Naive thymus-derived CD4-positive, alpha-beta T cell (primary cell): ENCODE results near the gene AKAP6. TPM values are rescaled to one million over a fixed set of nuclear protein-coding genes. Genes with fewer than 3 reads are reported as not detected.

Experiments
- ATAC-seq: fragments of 150-1000 bp; cut with Tn5 transposase; 2 replicates; pipeline ENCODE4 v1.10.0; 2021; ENCODE audit warnings: mild to moderate bottlenecking, moderate library complexity
- CTCF ChIA-PET: fragments of 350-600 bp; sonication (Branson Sonifier 250); formaldehyde crosslinking; loops from one replicate; lab custom pipeline; 2021; ENCODE audit warnings: antibody characterized with exemption; lab: Charles Lee
- POLR2A ChIA-PET: fragments of 350-600 bp; sonication (Branson Sonifier 250); formaldehyde crosslinking; loops from one replicate; lab custom pipeline; 2021; ENCODE audit warnings: antibody characterized with exemption, inconsistent platforms; lab: Charles Lee
- DNase-seq, 9 donors: peaks; one replicate each; pipeline versions ENCODE4 v3.0.0 to v3.0.0-alpha.2; 2020 to 2022; ENCODE audit warnings: mixed read lengths in 1 of 9
- H3K27ac ChIP-seq: one replicate; pipeline ENCODE4 v1.7.0; 2013; ENCODE audit warnings: mild to moderate bottlenecking, low read depth, low read length, moderate library complexity
- H3K27me3 ChIP-seq, 2 donors: one replicate each; pipeline ENCODE4 v1.7.0; 2013; ENCODE audit warnings: low read length in 2 of 2, mild to moderate bottlenecking in 2 of 2, moderate library complexity in 2 of 2; ENCODE audit not compliant: control insufficient read depth in 2 of 2, insufficient read depth in 2 of 2
- H3K36me3 ChIP-seq, 3 experiments: 1 replicate in 2 of 3; 2 replicates in 1 of 3; pipeline ENCODE4 v1.7.0; 2013; ENCODE audit warnings: low read length in 3 of 3, mild to moderate bottlenecking in 3 of 3, moderate library complexity in 1 of 3; ENCODE audit not compliant: insufficient read depth in 3 of 3, control insufficient read depth in 2 of 3
- H3K4me1 ChIP-seq, 2 donors: one replicate each; pipeline ENCODE4 v1.7.0; 2013; ENCODE audit warnings: low read length in 2 of 2, mild to moderate bottlenecking in 2 of 2, moderate library complexity in 1 of 2; ENCODE audit not compliant: control insufficient read depth in 2 of 2, insufficient read depth in 2 of 2
- H3K4me3 ChIP-seq: 2 replicates; pipeline ENCODE4 v1.7.0; 2013; ENCODE audit warnings: mild to moderate bottlenecking, low read length
- H3K9me3 ChIP-seq, 3 experiments: 1 replicate in 2 of 3; 2 replicates in 1 of 3; pipeline ENCODE4 v1.7.0; 2013; ENCODE audit warnings: low read length in 3 of 3; ENCODE audit not compliant: control insufficient read depth in 2 of 3
- H3K27ac Mint-ChIP-seq, 9 donors: one replicate each; pipeline ENCODE4 v1.8.0; 2020 to 2022; ENCODE audit warnings: mixed read lengths in 9 of 9, mild to moderate bottlenecking in 8 of 9, moderate library complexity in 5 of 9, inconsistent platforms in 2 of 9
- H3K27me3 Mint-ChIP-seq, 5 donors: one replicate each; pipeline ENCODE4 v1.8.0; 2021 to 2022; ENCODE audit warnings: mixed read lengths in 5 of 5, mild to moderate bottlenecking in 1 of 5
- H3K36me3 Mint-ChIP-seq, 5 donors: one replicate each; pipeline ENCODE4 v1.8.0; 2020 to 2022; ENCODE audit warnings: mixed read lengths in 5 of 5, mild to moderate bottlenecking in 3 of 5, inconsistent platforms in 1 of 5
- H3K4me1 Mint-ChIP-seq, 7 donors: one replicate each; pipeline ENCODE4 v1.8.0; 2020 to 2022; ENCODE audit warnings: mixed read lengths in 7 of 7, mild to moderate bottlenecking in 3 of 7, inconsistent platforms in 1 of 7
- H3K4me3 Mint-ChIP-seq, 10 donors: one replicate each; pipeline ENCODE4 v1.8.0; 2020 to 2022; ENCODE audit warnings: mild to moderate bottlenecking in 10 of 10, mixed read lengths in 10 of 10, moderate library complexity in 6 of 10, inconsistent platforms in 2 of 10
- H3K9me3 Mint-ChIP-seq, 11 donors: one replicate each; pipeline ENCODE4 v1.8.0; 2020 to 2022; ENCODE audit warnings: mixed read lengths in 11 of 11, mild to moderate bottlenecking in 4 of 11, inconsistent platforms in 1 of 11, moderate library complexity in 1 of 11
- intact Hi-C, 2 donors: fragments of 100-400 bp; cut with micrococcal nuclease; formaldehyde crosslinking; loops; one replicate each; pipeline ENCODE4 v1.15.1; 2023
- polyA plus RNA-seq, 2 donors: library from polyadenylated mRNA; unstranded; fragments of 300-500 nt; fragmentation: Illumina TruSeq; gene quantifications; one replicate each; pipeline ENCODE4 v1.2.3, GENCODE V29; 2021
- total RNA-seq, 6 experiments: library from RNA in 5 of 6; stranded (reverse) in 5 of 6; gene quantifications; 1 replicate in 5 of 6; 2 replicates in 1 of 6; pipeline ENCODE4 v1.2.3 and lab custom pipeline; 2021 to 2026

Gene AKAP6
- total and polyA plus RNA-seq, 7 experiments from 2014 or later: 0.29 to 7.9 (median 4.1) TPM

DNA sequence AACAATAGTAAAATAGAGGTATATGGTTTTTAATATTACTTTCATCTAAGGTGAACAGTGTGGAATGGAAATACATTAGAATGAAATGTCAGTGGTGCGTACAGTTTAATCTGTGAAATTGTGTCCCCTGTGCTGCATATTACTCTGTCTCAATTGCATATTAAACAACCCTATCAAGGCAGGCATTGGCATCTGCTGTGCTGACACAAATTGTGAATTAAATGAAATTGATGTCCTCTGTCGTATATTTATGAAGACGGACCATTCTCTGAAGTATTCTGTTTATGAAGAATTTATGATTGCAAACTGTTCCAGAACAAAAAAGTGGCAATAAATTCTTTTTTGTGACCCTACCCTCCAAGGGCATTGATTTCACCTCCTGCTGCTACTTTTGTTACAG, 405.2 kb downstream of the AKAP6 start:
- Mint-ChIP-seq H3K4me3 (no peak overlapping the region), H3K9me3 (no peaks in the 10 kb centered on the region), H3K27me3 (no peaks in the 10 kb centered on the region), H3K36me3 (peaks cover 0 to 4% (median 0%) of the 10 kb centered on the region in 5 donors), H3K4me1 (no peaks in the 10 kb centered on the region), H3K27ac (no peak overlapping the region)
- H3K9me3 ChIP-seq: no peaks in the 10 kb centered on the region
- ATAC-seq (no peak), DNase-seq (no peak)
- H3K36me3 ChIP-seq: no peaks in the 10 kb centered on the region
- ChIA-PET POLR2A (no interaction called here), CTCF (no interaction called here)
- no peaks in the 10 kb centered on the region for H3K4me1 ChIP-seq
- H3K4me3 ChIP-seq: no peak overlapping the region
- no peak overlapping the region for H3K27ac ChIP-seq
- intact Hi-C loops: no loop called here
- H3K27me3 ChIP-seq: no peaks in the 10 kb centered on the region

- intact Hi-C loops: no loop called here
- Histone ChIP-seq H3K27ac (no peak overlapping the region), H3K4me1 (no peaks in the 10 kb centered on the region), H3K9me3 (no peaks in the 10 kb centered on the region), H3K27me3 (no peaks in the 10 kb centered on the region), H3K36me3 (no peaks in the 10 kb centered on the region), H3K4me3 (no peak overlapping the region)
- Mint-ChIP-seq H3K4me1 (no peaks in the 10 kb centered on the region), H3K27me3 (no peaks in the 10 kb centered on the region), H3K4me3 (no peak overlapping the region), H3K9me3 (peaks cover 0 to 9% (median 0%) of the 10 kb centered on the region in 11 donors), H3K36me3 (peaks cover 0 to 8% (median 0%) of the 10 kb centered on the region in 5 donors), H3K27ac (no peak overlapping the region)
- POLR2A ChIA-PET: no interaction called here
- DNase-seq (no peak), ATAC-seq (no peak)
- CTCF ChIA-PET: no interaction called here
These were observed 408.5 kb downstream of the AKAP6 start for GRCh38 chr14:32737621-32738020.

GRCh38 chr14:32738206-32738871, 409.2 kb downstream of the AKAP6 start:
- POLR2A ChIA-PET: no interaction called here

GRCh38 chr14:32744811-32745445, 415.8 kb downstream of the AKAP6 start:
- Mint-ChIP-seq H3K27ac (no peak overlapping the region), H3K27me3 (peaks cover 0 to 6% (median 0%) of the 10 kb centered on the region in 5 donors), H3K36me3 (peaks cover 0 to 8% (median 0%) of the 10 kb centered on the region in 5 donors), H3K4me1 (no peaks in the 10 kb centered on the region), H3K4me3 (no peak overlapping the region), H3K9me3 (peaks cover 0 to 10% (median 3%) of the 10 kb centered on the region in 11 donors)
- intact Hi-C loops: no loop called here
- ChIA-PET POLR2A (no interaction called here), CTCF (no interaction called here)
- Histone ChIP-seq H3K9me3 (no peaks in the 10 kb centered on the region), H3K4me1 (no peaks in the 10 kb centered on the region), H3K36me3 (no peaks in the 10 kb centered on the region), H3K27ac (no peak overlapping the region), H3K4me3 (no peak overlapping the region), H3K27me3 (no peaks in the 10 kb centered on the region)
- DNase-seq (no peak), ATAC-seq (no peak)

More at GRCh38 chr14:32738206-32738871, 409.2 kb downstream of the AKAP6 start:
- DNase-seq: no peak
- H3K4me1 Mint-ChIP-seq: no peaks in the 10 kb centered on the region
- H3K27me3 Mint-ChIP-seq: no peaks in the 10 kb centered on the region
- no peaks in the 10 kb centered on the region for H3K9me3 ChIP-seq
- no peak overlapping the region for H3K4me3 Mint-ChIP-seq
- no peak overlapping the region for H3K27ac Mint-ChIP-seq
- CTCF ChIA-PET: no interaction called here
- peaks cover 0 to 8% (median 0%) of the 10 kb centered on the region in 5 donors for H3K36me3 Mint-ChIP-seq
- H3K4me3 ChIP-seq: no peak overlapping the region
- no peak overlapping the region for H3K27ac ChIP-seq
- no peak for ATAC-seq
- no peaks in the 10 kb centered on the region for H3K36me3 ChIP-seq
- H3K9me3 Mint-ChIP-seq: peaks cover 0 to 9% (median 0%) of the 10 kb centered on the region in 11 donors
- intact Hi-C loops: no loop called here
- H3K4me1 ChIP-seq: no peaks in the 10 kb centered on the region
- no peaks in the 10 kb centered on the region for H3K27me3 ChIP-seq

- CTCF ChIA-PET: no interaction called here
- peaks cover 0 to 6% (median 0%) of the 10 kb centered on the region in 5 donors for H3K27me3 Mint-ChIP-seq
- H3K4me1 Mint-ChIP-seq: no peaks in the 10 kb centered on the region
These were observed 425.1 kb downstream of the AKAP6 start for GRCh38 chr14:32754209-32754608.

GRCh38 chr14:32756173-32756572, 427.1 kb downstream of the AKAP6 start:
- intact Hi-C loops: no loop called here
- Histone ChIP-seq H3K9me3 (peaks cover 0 to 8% (median 5%) of the 10 kb centered on the region in 3 experiments), H3K4me3 (no peak overlapping the region), H3K4me1 (no peaks in the 10 kb centered on the region), H3K36me3 (no peaks in the 10 kb centered on the region), H3K27me3 (no peaks in the 10 kb centered on the region), H3K27ac (no peak overlapping the region)
- Mint-ChIP-seq H3K27ac (no peak overlapping the region), H3K4me3 (no peak overlapping the region), H3K4me1 (no peaks in the 10 kb centered on the region), H3K9me3 (peaks cover 10 to 41% (median 25%) of the 10 kb centered on the region in 11 donors), H3K36me3 (peaks cover 0 to 16% (median 12%) of the 10 kb centered on the region in 5 donors), H3K27me3 (peaks cover 0 to 6% (median 0%) of the 10 kb centered on the region in 5 donors)
- ChIA-PET POLR2A (no interaction called here), CTCF (no interaction called here)
- DNase-seq (no peak), ATAC-seq (no peak)

More at GRCh38 chr14:32754209-32754608, 425.1 kb downstream of the AKAP6 start:
- Mint-ChIP-seq H3K27ac (no peak overlapping the region), H3K4me3 (no peak overlapping the region), H3K36me3 (peaks cover 0 to 16% (median 12%) of the 10 kb centered on the region in 5 donors), H3K9me3 (peaks cover 10 to 41% (median 25%) of the 10 kb centered on the region in 11 donors)
- POLR2A ChIA-PET: no interaction called here
- DNase-seq (no peak), ATAC-seq (no peak)
- Histone ChIP-seq H3K36me3 (no peaks in the 10 kb centered on the region), H3K9me3 (peaks cover 0 to 8% (median 5%) of the 10 kb centered on the region in 3 experiments), H3K4me1 (no peaks in the 10 kb centered on the region), H3K27ac (no peak overlapping the region), H3K27me3 (no peaks in the 10 kb centered on the region), H3K4me3 (no peak overlapping the region)
- intact Hi-C loops: no loop called here
